A549 treated with Hydrocortisone at 1 μM for 4 hours (cell line): ENCODE measurements around the gene DGCR2. TPM values are rescaled to one million over a fixed set of nuclear protein-coding genes. Genes with fewer than 3 reads are reported as not detected.

Experiments
- total RNA-seq: library from RNA; stranded (reverse); fragments of 200-300 nt; extraction: Qiagen RNA extraction; gene quantifications from 5 replicates; pipeline ENCODE4 v1.2.3, GENCODE V29; 2022

DGCR2 gene, protein sequence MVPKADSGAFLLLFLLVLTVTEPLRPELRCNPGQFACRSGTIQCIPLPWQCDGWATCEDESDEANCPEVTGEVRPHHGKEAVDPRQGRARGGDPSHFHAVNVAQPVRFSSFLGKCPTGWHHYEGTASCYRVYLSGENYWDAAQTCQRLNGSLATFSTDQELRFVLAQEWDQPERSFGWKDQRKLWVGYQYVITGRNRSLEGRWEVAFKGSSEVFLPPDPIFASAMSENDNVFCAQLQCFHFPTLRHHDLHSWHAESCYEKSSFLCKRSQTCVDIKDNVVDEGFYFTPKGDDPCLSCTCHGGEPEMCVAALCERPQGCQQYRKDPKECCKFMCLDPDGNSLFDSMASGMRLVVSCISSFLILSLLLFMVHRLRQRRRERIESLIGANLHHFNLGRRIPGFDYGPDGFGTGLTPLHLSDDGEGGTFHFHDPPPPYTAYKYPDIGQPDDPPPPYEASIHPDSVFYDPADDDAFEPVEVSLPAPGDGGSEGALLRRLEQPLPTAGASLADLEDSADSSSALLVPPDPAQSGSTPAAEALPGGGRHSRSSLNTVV
- 18.4 to 25.6 TPM (median 23.2 TPM) in 5 replicates for total RNA-seq

DNA sequence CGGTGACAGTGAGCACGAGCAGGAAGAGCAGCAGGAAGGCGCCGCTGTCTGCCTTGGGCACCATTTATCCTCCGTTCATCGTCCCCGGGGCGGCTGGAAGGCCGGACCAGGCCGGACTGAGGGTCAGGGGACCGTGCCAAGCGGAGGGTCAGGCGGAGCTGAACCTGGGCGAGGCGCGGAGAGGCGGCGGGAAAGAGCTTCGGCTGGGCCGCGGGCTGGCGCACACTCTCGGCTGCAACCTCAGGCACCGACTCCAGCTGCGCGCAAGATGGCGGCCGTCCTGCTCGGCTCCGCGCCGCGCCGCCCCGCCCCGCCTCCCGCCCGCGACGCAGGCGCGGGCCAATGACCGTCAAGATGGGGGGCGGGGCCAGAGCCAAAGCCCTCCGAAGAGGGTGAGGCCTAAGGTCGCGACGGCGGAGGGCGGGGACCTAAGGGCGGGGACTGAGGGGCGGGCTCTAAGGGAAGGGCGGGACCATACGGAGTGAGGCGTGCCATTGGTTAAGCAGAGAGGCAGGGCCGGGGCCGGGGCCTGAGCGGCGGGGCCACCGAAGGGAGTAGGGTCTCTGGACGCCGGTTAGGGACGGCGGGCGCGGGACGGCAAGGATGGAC, at the start of gene DGCR2:
Gene DGCR2, minus strand, starts transcription at position 270 of the 609 bp plus-strand sequence. Its CDS starts 206 bp downstream, at position 64.

DNA sequence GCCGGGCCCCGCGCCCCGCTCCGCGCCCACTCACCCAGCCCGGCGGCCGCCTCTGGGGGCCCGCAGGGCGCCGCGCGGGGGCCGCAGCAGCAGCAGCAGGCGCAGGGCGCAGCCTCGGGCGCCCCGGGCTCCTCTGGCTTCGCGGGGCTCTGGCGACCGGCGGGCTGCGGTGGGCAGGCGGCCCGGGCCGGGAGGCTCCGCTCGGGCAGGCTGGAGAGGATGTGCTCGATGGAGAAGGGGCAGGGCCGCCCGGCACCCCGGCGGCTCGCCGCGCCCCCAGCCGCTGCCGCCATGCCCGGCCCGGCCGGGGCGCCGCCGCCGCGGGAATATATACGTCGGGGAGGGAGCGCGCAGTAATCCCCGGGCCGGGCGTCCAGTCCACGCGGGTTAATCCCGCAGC, 27.8 kb upstream of the DGCR2 start, which contains the start of gene GSC2:
Gene GSC2, minus strand, starts transcription at position 302 of the 400 bp plus-strand sequence. Its CDS starts 9 bp downstream, at position 293.

DNA sequence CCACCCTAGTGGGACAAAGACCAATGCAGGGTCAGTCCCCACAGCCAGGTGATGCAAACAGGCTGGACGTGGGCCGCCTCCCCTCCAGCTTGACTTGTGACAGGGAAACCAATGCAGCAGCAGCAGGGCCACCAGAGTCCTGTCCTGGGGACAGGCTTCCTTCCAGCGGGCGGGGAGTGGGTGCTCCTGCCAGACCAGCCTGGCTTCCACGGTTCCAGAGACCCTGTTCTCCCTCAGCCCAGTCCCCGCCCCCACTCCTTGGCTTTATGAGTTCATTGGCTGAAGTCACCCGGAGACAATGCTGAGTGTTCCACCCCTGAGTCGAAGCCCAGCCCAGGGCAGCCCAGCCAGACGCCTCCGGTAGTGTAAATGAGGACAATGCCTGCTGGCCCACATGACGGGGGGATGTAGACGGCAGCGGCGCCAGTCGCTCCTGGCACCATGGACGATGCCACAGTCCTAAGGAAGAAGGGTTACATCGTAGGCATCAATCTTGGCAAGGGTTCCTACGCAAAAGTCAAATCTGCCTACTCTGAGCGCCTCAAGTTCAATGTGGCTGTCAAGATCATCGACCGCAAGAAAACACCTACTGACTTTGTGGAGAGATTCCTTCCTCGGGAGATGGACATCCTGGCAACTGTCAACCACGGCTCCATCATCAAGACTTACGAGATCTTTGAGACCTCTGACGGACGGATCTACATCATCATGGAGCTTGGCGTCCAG, 8.9 kb upstream of the DGCR2 start, which contains the start of gene TSSK2:
Gene TSSK2, plus strand, starts transcription at position 350 of the 726 bp plus-strand sequence. Its CDS starts 92 bp downstream, at position 442.

Other genes with a start within 250 kb of the DGCR2 start
- 1.1 to 2.1 TPM (median 1.5 TPM) in 5 replicates for gene DGCR6, start 216.1 kb downstream of the DGCR2 start, total RNA-seq
- 1.1 to 1.6 TPM (median 1.3 TPM) in 5 replicates for gene PRODH, start 186.1 kb downstream of the DGCR2 start, total RNA-seq
- not detected in 5 replicates for gene TSSK2, start 8.9 kb upstream of the DGCR2 start, total RNA-seq
- 10.6 to 13.3 TPM (median 11.9 TPM) in 5 replicates for gene ESS2, start 22.2 kb upstream of the DGCR2 start, total RNA-seq
- 0.10 to 0.18 TPM in 2 of 5 replicates, not detected in the others for gene GSC2, start 27.9 kb upstream of the DGCR2 start, total RNA-seq
- 49.7 to 61.8 TPM (median 58.7 TPM) in 5 replicates for gene SLC25A1, start 56.3 kb upstream of the DGCR2 start, total RNA-seq
- 3.8 to 5.1 TPM (median 4.7 TPM) in 5 replicates for gene CLTCL1, start 169.3 kb upstream of the DGCR2 start, total RNA-seq